ENCODE data around the gene BID. TPM values are rescaled to one million over a fixed set of nuclear protein-coding genes. Genes with fewer than 3 reads are reported as not detected.

The BID gene
- total RNA-seq, 2 experiments from 2014 or later, result 8.9 to 10.3 TPM

GRCh38 chr22:17716529-17716928, 57.7 kb downstream of the BID start:
- Histone ChIP-seq H3K27ac (ENCODE audit: low read depth in 1 of 2, low read length in 2 of 2) (no peak overlapping the region), H3K4me3 (ENCODE audit: low read length) (no peak overlapping the region), H3K4me1 (ENCODE audit: insufficient read depth, low read length) (no peaks in the 10 kb centered on the region), H3K9me3 (ENCODE audit: control insufficient read depth in 1 of 2, insufficient read depth in 1 of 2, low read length in 2 of 2) (no peaks in the 10 kb centered on the region), H3K36me3 (ENCODE audit: insufficient read depth, low read length) (no peaks in the 10 kb centered on the region), H3K27me3 (ENCODE audit: control insufficient read depth in 1 of 2, insufficient read depth in 2 of 2, low read length in 2 of 2) (no peaks in the 10 kb centered on the region)
- H3K9me3 Mint-ChIP-seq, result no peaks in the 10 kb centered on the region
- no peak for ATAC-seq (ENCODE audit: poor library complexity)
- ChIA-PET CTCF (no interaction called here), POLR2A (no interaction called here)
- TF ChIP-seq, protein P1, sequence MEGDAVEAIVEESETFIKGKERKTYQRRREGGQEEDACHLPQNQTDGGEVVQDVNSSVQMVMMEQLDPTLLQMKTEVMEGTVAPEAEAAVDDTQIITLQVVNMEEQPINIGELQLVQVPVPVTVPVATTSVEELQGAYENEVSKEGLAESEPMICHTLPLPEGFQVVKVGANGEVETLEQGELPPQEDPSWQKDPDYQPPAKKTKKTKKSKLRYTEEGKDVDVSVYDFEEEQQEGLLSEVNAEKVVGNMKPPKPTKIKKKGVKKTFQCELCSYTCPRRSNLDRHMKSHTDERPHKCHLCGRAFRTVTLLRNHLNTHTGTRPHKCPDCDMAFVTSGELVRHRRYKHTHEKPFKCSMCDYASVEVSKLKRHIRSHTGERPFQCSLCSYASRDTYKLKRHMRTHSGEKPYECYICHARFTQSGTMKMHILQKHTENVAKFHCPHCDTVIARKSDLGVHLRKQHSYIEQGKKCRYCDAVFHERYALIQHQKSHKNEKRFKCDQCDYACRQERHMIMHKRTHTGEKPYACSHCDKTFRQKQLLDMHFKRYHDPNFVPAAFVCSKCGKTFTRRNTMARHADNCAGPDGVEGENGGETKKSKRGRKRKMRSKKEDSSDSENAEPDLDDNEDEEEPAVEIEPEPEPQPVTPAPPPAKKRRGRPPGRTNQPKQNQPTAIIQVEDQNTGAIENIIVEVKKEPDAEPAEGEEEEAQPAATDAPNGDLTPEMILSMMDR (IDR thresholded peaks at IDR 0.05), result no peak
- H3K4me1 Mint-ChIP-seq (ENCODE audit: low read depth), result no peaks in the 10 kb centered on the region
- H3K27ac Mint-ChIP-seq, result no peak overlapping the region
- H3K27me3 Mint-ChIP-seq, result no peaks in the 10 kb centered on the region
- intact Hi-C loops (cut with DNase I, micrococcal nuclease), result no loop called here
- peaks cover 18% of the 10 kb centered on the region for H3K36me3 Mint-ChIP-seq (ENCODE audit: low read depth)
- DNase-seq, result no peak
- no peak overlapping the region for H3K4me3 Mint-ChIP-seq

GRCh38 chr22:17712441-17712840, 61.8 kb downstream of the BID start:
- intact Hi-C loops (cut with DNase I, micrococcal nuclease), result no loop called here
- Histone ChIP-seq H3K4me1 (ENCODE audit: insufficient read depth, low read length) (no peaks in the 10 kb centered on the region), H3K36me3 (ENCODE audit: insufficient read depth, low read length) (no peaks in the 10 kb centered on the region), H3K9me3 (ENCODE audit: control insufficient read depth in 1 of 2, insufficient read depth in 1 of 2, low read length in 2 of 2) (no peaks in the 10 kb centered on the region), H3K27me3 (ENCODE audit: control insufficient read depth in 1 of 2, insufficient read depth in 2 of 2, low read length in 2 of 2) (no peaks in the 10 kb centered on the region), H3K4me3 (ENCODE audit: low read length) (no peak overlapping the region), H3K27ac (ENCODE audit: low read depth in 1 of 2, low read length in 2 of 2) (no peak overlapping the region)
- Mint-ChIP-seq H3K27me3 (no peaks in the 10 kb centered on the region), H3K9me3 (no peaks in the 10 kb centered on the region), H3K4me3 (no peak overlapping the region), H3K27ac (no peak overlapping the region), H3K4me1 (ENCODE audit: low read depth) (no peaks in the 10 kb centered on the region), H3K36me3 (ENCODE audit: low read depth) (peaks cover 18% of the 10 kb centered on the region)
- no peak for DNase-seq
- ATAC-seq (ENCODE audit: poor library complexity), result no peak
- TF ChIP-seq, protein P1 (IDR thresholded peaks at IDR 0.05), result no peak
- ChIA-PET POLR2A (no interaction called here), CTCF (no interaction called here)

DNA sequence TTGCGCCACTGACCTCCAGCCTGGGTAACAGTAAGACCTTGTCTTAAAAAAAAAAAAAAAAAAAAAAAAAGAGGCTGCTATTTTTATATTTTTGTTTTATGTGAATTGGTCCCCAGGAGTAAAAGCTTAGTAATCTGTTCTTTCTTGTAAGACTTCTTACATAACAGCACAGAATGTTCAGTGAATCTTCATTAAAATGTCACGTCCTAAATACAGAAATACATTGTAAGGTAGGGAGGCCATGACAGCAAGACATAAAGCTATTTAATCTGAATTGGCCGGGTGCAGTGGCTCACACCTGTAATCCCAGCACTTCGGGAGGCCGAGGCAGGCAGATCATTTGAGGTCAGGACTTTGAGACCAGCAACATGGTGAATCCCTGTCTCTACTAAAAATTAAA, 64.2 kb downstream of the BID start:
- Mint-ChIP-seq H3K27me3 (no peaks in the 10 kb centered on the region), H3K4me3 (no peak overlapping the region), H3K4me1 (ENCODE audit: low read depth) (peaks cover 12% of the 10 kb centered on the region), H3K36me3 (ENCODE audit: low read depth) (peaks cover 27% of the 10 kb centered on the region), H3K9me3 (no peaks in the 10 kb centered on the region), H3K27ac (no peak overlapping the region)
- Histone ChIP-seq H3K36me3 (ENCODE audit: insufficient read depth, low read length) (no peaks in the 10 kb centered on the region), H3K4me1 (ENCODE audit: insufficient read depth, low read length) (peaks cover 11% of the 10 kb centered on the region), H3K4me3 (ENCODE audit: low read length) (no peak overlapping the region), H3K27ac (ENCODE audit: low read depth in 1 of 2, low read length in 2 of 2) (no peak overlapping the region), H3K27me3 (ENCODE audit: control insufficient read depth in 1 of 2, insufficient read depth in 2 of 2, low read length in 2 of 2) (no peaks in the 10 kb centered on the region), H3K9me3 (ENCODE audit: control insufficient read depth in 1 of 2, insufficient read depth in 1 of 2, low read length in 2 of 2) (no peaks in the 10 kb centered on the region)
- no peak for DNase-seq
- intact Hi-C loops (cut with DNase I, micrococcal nuclease), result no loop called here
- ChIA-PET POLR2A (no interaction called here), CTCF (no interaction called here)
- TF ChIP-seq, protein P1 (IDR thresholded peaks at IDR 0.05), result no peak
- ATAC-seq (ENCODE audit: poor library complexity), result no peak
